Body of pancreas (tissue), 4 donors: ENCODE results near the gene GRIK4. TPM values are rescaled to one million over a fixed set of nuclear protein-coding genes. Genes with fewer than 3 reads are reported as not detected.

ENCODE experiments used
- ATAC-seq: fragments of 150-250 bp; one replicate; pipeline ENCODE4 v1.9.1; 2016
- DNase-seq, 4 donors: peaks; one replicate each; pipeline ENCODE4 v3.0.0-alpha.2; 2019
- H3K27ac ChIP-seq, 4 donors: fragments of 200-600 bp; sonication (generic); 1 replicate in 3 of 4; 2 replicates in 1 of 4; pipeline versions ENCODE4 v1.5.1 to v1.6.1; 2016 to 2019; ENCODE audit warnings: mild to moderate bottlenecking in 1 of 4, mixed read lengths in 1 of 4, moderate library complexity in 1 of 4
- H3K27me3 ChIP-seq, 2 donors: fragments of 200-600 bp; sonication (generic); one replicate each; pipeline ENCODE4 v1.6.0; 2016; ENCODE audit warnings: mild to moderate bottlenecking in 1 of 2
- H3K36me3 ChIP-seq, 2 donors: fragments of 200-600 bp; sonication (generic); replicated peaks in 1 of 2; 2 replicates each; pipeline ENCODE4 v1.5.1; 2016; ENCODE audit warnings: low read depth in 2 of 2; ENCODE audit not compliant: insufficient read depth in 1 of 2
- H3K4me1 ChIP-seq: fragments of 200-600 bp; sonication (generic); one replicate; pipeline ENCODE4 v1.6.0; 2016
- H3K4me3 ChIP-seq, 2 donors: fragments of 200-600 bp; sonication (generic); 1 replicate in 1 of 2; 2 replicates in 1 of 2; pipeline ENCODE4 v1.5.1; 2016 to 2019
- H3K9me3 ChIP-seq, 3 donors: fragments of 200-600 bp; sonication (generic); 1 replicate in 2 of 3; 2 replicates in 1 of 3; pipeline ENCODE4 v1.5.1; 2016
- POLR2A ChIP-seq, 3 donors: fragments of 450-650 bp; IDR thresholded peaks; one replicate each; pipeline ENCODE4 v1.6.1; 2016; ENCODE audit warnings: antibody characterized with exemption in 3 of 3, mild to moderate bottlenecking in 2 of 3
- WGBS, 2 donors: methylation state at CpG; one replicate each; pipeline ENCODE4 v1.1.5; 2017; 5-methylcytosine and 5-hydroxymethylcytosine counted together
- intact Hi-C: fragments of 100-400 bp; cut with DNase I; formaldehyde crosslinking; loops from one replicate; pipeline ENCODE4 v1.15.1; 2023
- total RNA-seq, 2 donors: library from RNA; depleted of rRNA; stranded (reverse); fragments of >200 nt; gene quantifications; one replicate each; pipeline ENCODE4 v1.1.0, GENCODE V29; 2016
- TF ChIP-seq, protein P1 (sequence below), 7 experiments: fragments of 450-650 bp in 4 of 7; fragments of 200-600 bp in 3 of 7; sonication (generic) in 3 of 7; IDR thresholded peaks; one replicate each; pipeline ENCODE4 v1.5.1; 2016 to 2019; ENCODE audit warnings: antibody characterized with exemption in 7 of 7

The GRIK4 gene
- total RNA-seq, 2 donors from 2014 or later: not detected

DNA sequence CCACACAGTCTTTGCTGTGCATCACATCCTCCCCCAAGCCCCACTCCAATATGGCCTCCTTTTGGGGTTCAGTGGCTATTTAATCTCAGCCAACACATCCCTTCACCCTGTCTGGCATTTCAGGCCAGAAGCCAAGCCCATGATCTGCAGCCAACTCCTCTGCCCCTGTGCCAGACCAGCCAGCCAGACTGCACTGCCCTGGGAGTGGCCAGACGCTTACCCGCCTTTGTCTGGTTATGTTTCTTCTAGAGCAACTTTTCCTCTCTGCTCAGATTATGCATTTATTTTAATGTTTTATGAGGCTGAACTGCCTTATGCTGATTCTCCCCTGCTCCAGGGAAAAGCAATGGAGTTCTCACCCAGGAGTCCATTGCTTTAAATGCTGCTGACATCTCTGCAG, 305.6 kb downstream of the GRIK4 start:
- Histone ChIP-seq H3K27ac (no peak overlapping the region), H3K27me3 (no peaks in the 10 kb centered on the region), H3K36me3 (no peaks in the 10 kb centered on the region), H3K4me3 (no peak overlapping the region), H3K4me1 (no peaks in the 10 kb centered on the region), H3K9me3 (no peaks in the 10 kb centered on the region)
- no peak for TF ChIP-seq POLR2A (IDR thresholded peaks at IDR 0.05)
- TF ChIP-seq, protein P1, sequence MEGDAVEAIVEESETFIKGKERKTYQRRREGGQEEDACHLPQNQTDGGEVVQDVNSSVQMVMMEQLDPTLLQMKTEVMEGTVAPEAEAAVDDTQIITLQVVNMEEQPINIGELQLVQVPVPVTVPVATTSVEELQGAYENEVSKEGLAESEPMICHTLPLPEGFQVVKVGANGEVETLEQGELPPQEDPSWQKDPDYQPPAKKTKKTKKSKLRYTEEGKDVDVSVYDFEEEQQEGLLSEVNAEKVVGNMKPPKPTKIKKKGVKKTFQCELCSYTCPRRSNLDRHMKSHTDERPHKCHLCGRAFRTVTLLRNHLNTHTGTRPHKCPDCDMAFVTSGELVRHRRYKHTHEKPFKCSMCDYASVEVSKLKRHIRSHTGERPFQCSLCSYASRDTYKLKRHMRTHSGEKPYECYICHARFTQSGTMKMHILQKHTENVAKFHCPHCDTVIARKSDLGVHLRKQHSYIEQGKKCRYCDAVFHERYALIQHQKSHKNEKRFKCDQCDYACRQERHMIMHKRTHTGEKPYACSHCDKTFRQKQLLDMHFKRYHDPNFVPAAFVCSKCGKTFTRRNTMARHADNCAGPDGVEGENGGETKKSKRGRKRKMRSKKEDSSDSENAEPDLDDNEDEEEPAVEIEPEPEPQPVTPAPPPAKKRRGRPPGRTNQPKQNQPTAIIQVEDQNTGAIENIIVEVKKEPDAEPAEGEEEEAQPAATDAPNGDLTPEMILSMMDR (IDR thresholded peaks at IDR 0.05): no peak
- WGBS, 2 donors: 48 to 62% methylated on average over 2 of the region's 2 CpGs
- ATAC-seq: no peak
- no peak for DNase-seq
- intact Hi-C loops: no loop called here

DNA sequence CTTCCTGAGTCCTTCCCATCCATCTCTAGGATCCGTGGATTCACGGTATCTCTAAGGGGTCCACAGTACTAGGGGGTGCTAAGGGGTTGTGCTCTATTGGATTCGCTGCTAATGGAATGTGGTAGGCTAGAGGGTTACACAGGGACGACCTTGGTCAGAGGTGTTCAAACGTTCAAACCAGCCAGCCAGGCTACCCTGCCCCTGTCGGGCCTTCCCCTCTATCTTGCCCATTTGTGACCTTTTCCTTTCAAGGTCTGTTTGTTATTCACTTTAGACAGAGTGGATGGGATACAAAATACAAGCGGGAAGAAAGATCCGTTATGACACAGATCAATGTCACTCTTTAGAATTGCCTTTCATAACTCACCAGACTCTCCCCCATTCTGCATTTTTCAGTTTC, 306.5 kb downstream of the GRIK4 start:
- Histone ChIP-seq H3K27ac (no peak overlapping the region), H3K9me3 (no peaks in the 10 kb centered on the region), H3K27me3 (no peaks in the 10 kb centered on the region), H3K36me3 (no peaks in the 10 kb centered on the region), H3K4me1 (no peaks in the 10 kb centered on the region), H3K4me3 (no peak overlapping the region)
- 26 to 39% methylated on average over 8 of the region's 8 CpGs for WGBS, 2 donors
- TF ChIP-seq, protein P1 (IDR thresholded peaks at IDR 0.05): no peak
- no peak for TF ChIP-seq POLR2A (IDR thresholded peaks at IDR 0.05)
- intact Hi-C loops: no loop called here
- ATAC-seq (no peak), DNase-seq (no peak)

DNA sequence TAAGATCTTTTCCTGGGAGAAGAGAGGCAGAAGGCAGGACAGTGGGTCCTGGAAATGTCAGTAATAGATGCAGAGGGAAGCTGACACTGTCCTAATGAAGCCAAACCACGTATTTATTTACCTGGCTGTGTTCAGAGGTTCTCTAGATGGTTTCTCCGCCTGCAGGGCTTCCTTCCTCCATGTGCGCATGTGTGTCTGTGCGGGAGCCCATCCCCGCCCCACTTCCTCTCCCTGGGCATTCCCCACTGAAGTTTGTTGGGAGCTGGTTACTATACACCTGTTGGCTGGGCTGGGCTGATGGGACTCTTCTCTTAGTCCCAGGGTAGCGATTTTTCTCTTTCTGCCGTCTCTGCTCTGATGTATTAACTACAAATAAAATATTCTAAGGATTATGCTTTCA, 307.5 kb downstream of the GRIK4 start:
- intact Hi-C loops: no loop called here
- H3K9me3 ChIP-seq: no peaks in the 10 kb centered on the region
- no peak for TF ChIP-seq POLR2A (IDR thresholded peaks at IDR 0.05)
- TF ChIP-seq, protein P1 (IDR thresholded peaks at IDR 0.05): no peak
- H3K27me3 ChIP-seq: no peaks in the 10 kb centered on the region
- ATAC-seq (no peak), DNase-seq (no peak)
- no peak overlapping the region for H3K4me3 ChIP-seq
- H3K4me1 ChIP-seq: no peaks in the 10 kb centered on the region
- no peak overlapping the region for H3K27ac ChIP-seq
- H3K36me3 ChIP-seq: no peaks in the 10 kb centered on the region
- WGBS, 2 donors: 25 to 32% methylated on average over 7 of the region's 7 CpGs

DNA sequence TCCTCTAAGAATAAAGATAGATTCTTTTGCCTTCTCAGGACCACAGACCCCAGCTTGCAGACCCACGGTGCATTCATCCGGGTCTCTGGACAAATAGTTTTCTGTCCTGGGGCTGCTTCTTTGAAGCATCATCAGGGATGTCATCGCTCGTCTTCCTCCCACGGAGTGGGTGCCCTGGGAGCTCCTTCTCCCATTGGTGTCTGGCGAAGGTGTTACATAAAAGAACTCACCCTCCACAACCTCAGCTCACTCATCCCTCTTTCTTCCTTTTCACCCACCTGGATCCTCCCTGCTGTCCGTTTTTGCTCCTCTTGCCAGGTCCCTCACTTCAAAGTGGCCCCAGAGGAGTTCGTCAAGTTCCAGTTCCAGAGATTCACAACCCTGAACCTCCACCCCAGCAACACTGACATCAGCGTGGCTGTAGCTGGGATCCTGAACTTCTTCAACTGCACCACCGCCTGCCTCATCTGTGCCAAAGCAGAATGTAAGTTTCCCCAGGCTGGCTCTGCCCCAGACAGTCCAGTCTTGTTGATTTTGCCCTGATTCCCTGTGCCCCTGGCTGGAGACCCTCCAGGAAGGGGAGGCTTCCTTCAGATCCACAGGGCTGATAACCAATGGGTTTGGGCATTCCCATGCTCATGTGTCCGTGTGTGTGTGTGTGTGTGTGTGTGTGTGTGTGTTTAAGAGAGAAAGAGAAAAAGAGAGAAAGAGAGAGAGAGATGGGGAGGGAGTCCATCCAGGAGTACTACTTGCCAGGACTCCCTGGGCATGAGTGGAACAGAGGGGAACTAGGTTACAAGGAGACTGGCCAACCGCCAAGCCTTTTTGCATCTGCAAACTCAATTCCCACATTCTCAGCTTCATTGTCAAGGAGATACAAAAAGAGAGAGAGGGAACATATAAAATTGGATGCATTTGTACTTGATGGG, 308.2 kb downstream of the GRIK4 start:
- H3K36me3 ChIP-seq: no peaks in the 10 kb centered on the region
- no peaks in the 10 kb centered on the region for H3K9me3 ChIP-seq
- H3K27ac ChIP-seq: no peak overlapping the region
- no peaks in the 10 kb centered on the region for H3K27me3 ChIP-seq
- no peak overlapping the region for H3K4me3 ChIP-seq
- TF ChIP-seq, protein P1 (IDR thresholded peaks at IDR 0.05): no peak
- TF ChIP-seq POLR2A (IDR thresholded peaks at IDR 0.05): no peak
- DNase-seq (no peak), ATAC-seq (no peak)
- no peaks in the 10 kb centered on the region for H3K4me1 ChIP-seq
- WGBS, 2 donors: 45 to 53% methylated on average over 11 to 12 of the region's 12 CpGs
- intact Hi-C loops: no loop called here

DNA sequence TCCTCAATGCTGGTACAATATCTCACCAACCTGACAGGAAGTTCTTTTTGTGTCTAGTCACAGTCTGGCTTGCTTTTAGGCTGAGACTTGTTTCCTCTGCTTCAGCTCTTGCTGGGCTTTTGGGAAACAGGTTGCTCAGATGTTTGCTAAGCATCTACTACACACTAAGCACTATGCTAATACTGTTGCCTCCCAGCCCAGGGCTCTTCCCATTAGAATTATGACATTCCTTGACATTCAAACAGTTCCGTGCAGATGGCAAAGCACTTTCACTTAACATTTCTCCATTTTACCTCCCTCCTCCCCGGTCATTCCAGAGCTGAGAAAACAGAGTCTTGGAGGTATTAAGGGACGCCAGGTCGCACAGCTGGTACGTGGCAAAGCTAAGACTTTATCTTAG, 311.6 kb downstream of the GRIK4 start:
- ATAC-seq (no peak), DNase-seq (no peak)
- no peak for TF ChIP-seq POLR2A (IDR thresholded peaks at IDR 0.05)
- TF ChIP-seq, protein P1 (IDR thresholded peaks at IDR 0.05): no peak
- intact Hi-C loops: no loop called here
- no peak overlapping the region for H3K27ac ChIP-seq
- 54 to 62% methylated on average over 5 of the region's 5 CpGs for WGBS, 2 donors
- no peaks in the 10 kb centered on the region for H3K4me1 ChIP-seq
- H3K36me3 ChIP-seq: no peaks in the 10 kb centered on the region
- H3K9me3 ChIP-seq: no peaks in the 10 kb centered on the region
- H3K4me3 ChIP-seq: no peak overlapping the region
- no peaks in the 10 kb centered on the region for H3K27me3 ChIP-seq
